GM03348 (cell line): ENCODE data around the gene SPRR1A.

ENCODE experiments used
- DNase-seq: peaks from one replicate; pipeline ENCODE4 v3.0.0; 2012; ENCODE audit warnings: low spot score

The SPRR1A gene

DNA sequence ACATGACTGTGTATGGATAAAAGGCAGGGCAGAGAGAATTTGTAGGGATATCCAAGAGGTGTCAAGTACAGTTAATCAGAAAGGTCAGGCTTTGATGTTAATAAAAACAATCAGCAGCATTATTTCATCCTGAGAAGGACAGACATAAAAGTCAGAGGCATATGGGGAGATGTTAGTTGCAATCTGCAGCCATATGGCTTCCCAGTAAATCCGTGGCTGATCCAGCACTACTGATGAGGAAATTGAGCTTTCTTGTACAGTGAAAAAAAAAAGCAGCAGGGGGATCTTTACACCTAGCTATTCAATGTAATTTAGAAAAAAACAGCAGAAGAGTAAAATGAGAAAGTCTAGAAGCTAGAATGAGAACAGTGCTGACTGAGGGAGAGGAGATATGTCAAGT is 44.9 kb downstream of the SPRR1A start:
- no peak for DNase-seq

DNA sequence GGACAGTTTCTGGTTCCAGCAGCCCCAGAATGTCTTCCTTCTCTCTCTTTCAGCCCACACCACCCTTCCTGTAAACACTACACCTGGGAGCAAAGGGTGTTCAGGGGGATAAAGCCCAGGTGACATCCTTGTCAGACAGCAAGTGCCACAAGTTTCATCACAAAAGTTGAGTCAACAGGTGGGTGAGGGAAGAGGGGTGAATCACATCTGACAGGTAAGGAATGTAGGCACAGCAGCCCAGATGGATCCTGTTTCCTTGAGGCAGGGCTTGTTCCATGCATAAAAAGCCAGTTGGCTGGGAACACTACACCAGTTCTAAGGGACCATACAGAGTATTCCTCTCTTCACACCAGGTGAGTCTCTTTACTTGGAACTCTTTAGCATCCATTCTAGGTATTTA is 47.0 kb downstream of the SPRR1A start, which contains the start of gene SPRR1B:
TSS of gene SPRR1B (plus strand) at position 309 of the 400 bp plus-strand sequence. CDS start 1,143 bp downstream, outside the sequence.
- no peak for DNase-seq

DNA sequence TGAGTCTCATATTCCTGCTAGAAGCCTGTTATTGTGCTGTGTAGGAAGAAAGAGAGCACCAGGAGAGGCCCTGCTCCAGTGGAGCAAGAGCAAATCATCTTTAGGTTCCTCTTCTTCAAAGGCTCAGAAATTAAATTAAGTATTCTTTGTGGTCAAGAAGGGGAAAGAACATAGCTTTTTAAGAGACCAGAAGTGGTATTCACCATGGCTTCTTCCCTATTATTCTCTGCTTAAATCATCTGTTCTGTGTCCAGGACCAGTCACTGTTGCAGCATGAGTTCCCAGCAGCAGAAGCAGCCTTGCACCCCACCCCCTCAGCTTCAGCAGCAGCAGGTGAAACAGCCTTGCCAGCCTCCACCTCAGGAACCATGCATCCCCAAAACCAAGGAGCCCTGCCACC is 48.2 kb downstream of the SPRR1A start:
- no peak for DNase-seq

DNA sequence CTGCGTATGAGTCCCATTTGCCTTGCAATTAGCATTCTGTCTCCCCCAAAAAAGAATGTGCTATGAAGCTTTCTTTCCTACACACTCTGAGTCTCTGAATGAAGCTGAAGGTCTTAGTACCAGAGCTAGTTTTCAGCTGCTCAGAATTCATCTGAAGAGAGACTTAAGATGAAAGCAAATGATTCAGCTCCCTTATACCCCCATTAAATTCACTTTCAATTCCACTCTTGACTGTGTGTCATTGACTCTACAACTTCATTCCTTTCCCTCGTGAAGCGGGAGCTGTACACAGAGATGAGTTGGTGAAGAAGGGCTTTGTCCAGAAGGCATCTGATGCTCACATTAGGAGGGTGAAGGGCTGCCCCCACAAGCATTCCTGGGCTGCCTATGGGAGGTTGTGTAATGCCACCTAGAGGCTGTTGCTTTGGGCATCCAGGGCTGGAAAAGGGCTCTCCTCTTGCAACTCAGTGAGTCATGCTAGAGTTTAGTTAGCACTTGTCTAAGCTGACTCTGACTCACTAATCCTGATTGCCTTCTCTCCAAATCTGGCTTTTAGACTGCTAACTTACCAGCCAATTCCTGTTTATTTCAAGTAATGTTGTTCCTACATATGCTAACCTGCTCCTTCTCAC is 48.9 kb downstream of the SPRR1A start:
- peak; percentile 24 for DNase-seq

DNA sequence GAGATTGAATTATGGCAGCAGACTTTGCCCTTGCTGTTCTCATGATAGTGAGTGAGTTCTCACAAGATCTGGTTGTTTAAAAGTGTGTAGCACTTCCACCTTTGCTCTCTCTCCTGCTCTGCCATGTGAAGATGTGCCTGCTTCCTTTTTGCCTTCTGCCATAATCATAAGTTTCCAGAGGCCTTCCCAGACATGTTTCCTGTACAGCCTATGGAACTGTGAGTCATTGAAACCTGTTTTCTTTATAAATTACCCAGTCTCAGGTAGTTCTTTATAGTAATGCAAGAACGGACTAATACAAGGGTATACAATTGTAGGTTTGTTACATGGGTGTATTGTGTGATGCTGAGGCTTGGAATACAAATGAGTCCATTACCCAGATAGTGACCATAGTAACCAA is 51.3 kb downstream of the SPRR1A start:
- no peak for DNase-seq
